Brain microvascular endothelial cell (primary cell): ENCODE data around the gene IMMP2L.

Source experiments
- DNase-seq: peaks from one replicate; pipeline ENCODE4 v3.0.0-alpha.2; 2020
- H3K27ac ChIP-seq: fragments of 250-450 bp; sonication (Bioruptor Pico); 2 replicates; pipeline ENCODE4 v1.5.1; 2020; ENCODE audit warnings: mild to moderate bottlenecking, moderate library complexity
- H3K27me3 ChIP-seq: fragments of 250-450 bp; sonication (Bioruptor Pico); replicated peaks from 2 replicates; pipeline ENCODE4 v1.5.1; 2020; ENCODE audit warnings: mild to moderate bottlenecking
- H3K36me3 ChIP-seq: fragments of 250-450 bp; sonication (Bioruptor Pico); replicated peaks from 2 replicates; pipeline ENCODE4 v1.5.1; 2020; ENCODE audit warnings: mild to moderate bottlenecking
- H3K4me3 ChIP-seq: 2 replicates; pipeline ENCODE4 v1.5.1; 2011; ENCODE audit warnings: low read depth, mild to moderate bottlenecking, control low read depth, low read length, moderate library complexity
- in situ Hi-C: cut with HindIII; loops from 2 replicates; pipeline ENCODE4 v1.10.0; 2017; ENCODE audit warnings: low sequenced_read_pairs, low pct_ligation_motif_present
- TF ChIP-seq, protein P1 (sequence below): IDR thresholded peaks from 2 replicates; pipeline ENCODE4 v1.5.1; 2011; ENCODE audit warnings: low read depth, mild to moderate bottlenecking, moderate library complexity, low read length, control low read depth, inconsistent platforms; ENCODE audit errors: missing control alignments

The IMMP2L gene

DNA sequence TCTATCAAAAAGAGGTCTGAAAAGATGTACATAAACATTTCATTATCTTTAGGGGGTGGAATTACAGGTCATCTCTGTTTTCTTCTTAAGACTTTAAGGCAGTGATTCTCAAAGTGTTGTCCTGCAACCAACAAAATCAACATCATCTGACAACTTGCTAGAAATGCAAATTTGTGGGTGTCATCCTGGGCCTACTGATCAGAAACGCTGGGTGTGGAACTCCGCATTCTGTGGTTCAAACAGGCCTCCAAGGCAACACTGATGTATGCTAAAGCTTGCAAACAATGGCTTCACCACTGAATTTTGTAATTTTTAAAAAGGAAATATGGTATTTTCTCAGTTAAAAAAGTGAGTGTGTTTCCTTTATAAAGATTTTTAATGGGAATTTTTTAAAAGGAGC is 873.4 kb downstream of the IMMP2L start:
- Histone ChIP-seq H3K27ac (no peak overlapping the region), H3K4me3 (no peak overlapping the region), H3K27me3 (no peaks in the 10 kb centered on the region), H3K36me3 (no peaks in the 10 kb centered on the region)
- in situ Hi-C loops, result no loop called here
- no peak for DNase-seq
- TF ChIP-seq, protein P1, sequence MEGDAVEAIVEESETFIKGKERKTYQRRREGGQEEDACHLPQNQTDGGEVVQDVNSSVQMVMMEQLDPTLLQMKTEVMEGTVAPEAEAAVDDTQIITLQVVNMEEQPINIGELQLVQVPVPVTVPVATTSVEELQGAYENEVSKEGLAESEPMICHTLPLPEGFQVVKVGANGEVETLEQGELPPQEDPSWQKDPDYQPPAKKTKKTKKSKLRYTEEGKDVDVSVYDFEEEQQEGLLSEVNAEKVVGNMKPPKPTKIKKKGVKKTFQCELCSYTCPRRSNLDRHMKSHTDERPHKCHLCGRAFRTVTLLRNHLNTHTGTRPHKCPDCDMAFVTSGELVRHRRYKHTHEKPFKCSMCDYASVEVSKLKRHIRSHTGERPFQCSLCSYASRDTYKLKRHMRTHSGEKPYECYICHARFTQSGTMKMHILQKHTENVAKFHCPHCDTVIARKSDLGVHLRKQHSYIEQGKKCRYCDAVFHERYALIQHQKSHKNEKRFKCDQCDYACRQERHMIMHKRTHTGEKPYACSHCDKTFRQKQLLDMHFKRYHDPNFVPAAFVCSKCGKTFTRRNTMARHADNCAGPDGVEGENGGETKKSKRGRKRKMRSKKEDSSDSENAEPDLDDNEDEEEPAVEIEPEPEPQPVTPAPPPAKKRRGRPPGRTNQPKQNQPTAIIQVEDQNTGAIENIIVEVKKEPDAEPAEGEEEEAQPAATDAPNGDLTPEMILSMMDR, result no peak

DNA sequence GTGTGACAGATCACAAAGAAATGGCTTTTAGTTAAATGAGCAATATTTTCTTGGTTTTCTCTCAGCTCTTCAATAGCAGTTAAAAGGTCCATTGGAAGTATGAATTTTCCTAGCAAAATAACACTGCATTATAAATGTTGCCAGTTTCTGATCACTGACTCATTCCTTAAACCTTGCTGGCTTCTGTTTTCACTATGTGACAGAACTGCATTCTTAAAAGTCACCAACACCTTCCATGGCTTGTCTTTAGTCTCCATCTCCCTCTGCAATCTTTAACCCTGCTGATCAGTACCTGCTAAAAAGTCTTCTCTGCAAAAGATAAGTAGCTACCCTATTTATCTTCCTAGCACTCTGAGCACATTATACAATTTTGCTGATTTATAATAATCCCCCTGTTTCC is 876.4 kb downstream of the IMMP2L start:
- Histone ChIP-seq H3K4me3 (no peak overlapping the region), H3K27ac (no peak overlapping the region), H3K27me3 (no peaks in the 10 kb centered on the region), H3K36me3 (no peaks in the 10 kb centered on the region)
- TF ChIP-seq, protein P1, result no peak
- in situ Hi-C loops, result no loop called here
- no peak for DNase-seq

GRCh38 chr7:110681941-110682340 is 880.4 kb downstream of the IMMP2L start:
- in situ Hi-C loops, result no loop called here
- TF ChIP-seq, protein P1, result no peak
- no peaks in the 10 kb centered on the region for H3K36me3 ChIP-seq
- DNase-seq, result no peak
- H3K27ac ChIP-seq, result no peak overlapping the region
- no peak overlapping the region for H3K4me3 ChIP-seq
- no peaks in the 10 kb centered on the region for H3K27me3 ChIP-seq

DNA sequence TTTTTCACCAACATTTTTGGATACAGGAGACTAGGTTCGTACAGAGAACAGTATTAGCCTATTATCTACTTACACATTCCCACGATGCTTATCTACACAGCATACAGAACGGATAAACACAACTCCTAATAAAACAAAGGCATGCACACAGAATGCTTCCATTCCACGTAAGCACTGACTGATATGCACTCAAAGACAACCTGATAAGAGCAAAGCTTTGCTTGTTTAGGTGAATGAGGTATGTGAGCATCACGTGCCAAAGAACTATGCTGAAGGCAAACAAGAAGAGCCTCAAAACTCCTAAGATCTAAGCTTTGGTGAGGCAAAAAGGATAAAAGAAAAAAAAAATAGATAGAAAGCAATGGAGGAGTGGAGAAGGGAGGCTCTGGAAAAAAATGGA is 884.9 kb downstream of the IMMP2L start:
- TF ChIP-seq, protein P1, result no peak
- Histone ChIP-seq H3K27me3 (no peaks in the 10 kb centered on the region), H3K4me3 (no peak overlapping the region), H3K27ac (no peak overlapping the region), H3K36me3 (no peaks in the 10 kb centered on the region)
- in situ Hi-C loops, result no loop called here
- no peak for DNase-seq

- Histone ChIP-seq H3K27ac (no peak overlapping the region), H3K4me3 (no peak overlapping the region), H3K36me3 (no peaks in the 10 kb centered on the region), H3K27me3 (no peaks in the 10 kb centered on the region)
- in situ Hi-C loops, result no loop called here
- TF ChIP-seq, protein P1, result no peak
- no peak for DNase-seq
These were observed 885.5 kb downstream of the IMMP2L start for GRCh38 chr7:110676785-110677184.

DNA sequence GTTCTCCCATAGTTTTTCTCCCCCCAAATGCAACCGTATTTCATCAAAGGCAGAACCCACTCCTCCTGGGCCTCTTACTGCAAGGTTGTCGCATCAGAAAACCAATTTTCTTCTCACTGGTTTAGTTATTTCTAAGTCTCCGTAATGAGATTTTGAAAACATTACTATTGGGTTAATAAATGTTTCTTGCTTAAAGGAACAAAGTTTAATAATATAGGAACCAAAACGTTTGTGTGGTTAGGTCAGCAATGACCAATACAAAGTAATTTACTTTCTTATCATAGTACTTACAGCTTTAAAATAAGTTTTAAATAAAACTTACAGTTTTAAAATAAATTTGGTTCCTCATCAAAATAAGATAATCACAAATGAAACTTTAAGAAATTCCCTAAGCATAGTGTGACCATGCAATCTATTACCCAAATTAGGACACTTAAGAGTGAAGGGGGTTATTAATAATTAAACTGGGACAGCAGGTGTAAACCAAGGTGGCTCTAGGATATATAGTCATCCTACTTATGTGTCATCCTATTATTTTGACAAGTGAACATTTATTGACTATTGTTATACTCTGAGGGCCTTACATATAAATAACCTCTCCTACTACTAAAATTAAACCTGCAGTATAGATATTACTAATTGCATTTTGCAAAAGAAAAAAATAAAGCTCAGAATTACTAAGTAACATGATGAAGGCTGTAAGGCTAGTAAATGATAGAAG is 886.7 kb downstream of the IMMP2L start:
- in situ Hi-C loops, result no loop called here
- TF ChIP-seq, protein P1, result no peak
- Histone ChIP-seq H3K36me3 (no peaks in the 10 kb centered on the region), H3K27ac (no peak overlapping the region), H3K4me3 (no peak overlapping the region), H3K27me3 (no peaks in the 10 kb centered on the region)
- no peak for DNase-seq
